HEK293 (cell line): ENCODE results near the gene KLHL4.
"Not testable (repeated sequence)": the region's sequence is repeated elsewhere in the genome, so short reads cannot be mapped to it uniquely, and the experiment has no call there.

Experiments used
- KLF1 ChIP-seq: fragments of 450-650 bp; formaldehyde crosslinking; IDR thresholded peaks from 2 replicates; pipeline ENCODE4 v1.5.1; 2016; ENCODE audit warnings: missing biosample characterization, missing genetic modification characterization
- KLF16 ChIP-seq: fragments of 450-650 bp; formaldehyde crosslinking; IDR thresholded peaks from 2 replicates; pipeline ENCODE4 v1.5.1; 2017; ENCODE audit warnings: missing biosample characterization, missing genetic modification characterization
- PATZ1 ChIP-seq: fragments of 450-650 bp; formaldehyde crosslinking; IDR thresholded peaks from 2 replicates; pipeline ENCODE4 v1.5.1; 2016; ENCODE audit warnings: missing biosample characterization, missing genetic modification characterization
- PRDM2 ChIP-seq: fragments of 450-650 bp; formaldehyde crosslinking; IDR thresholded peaks from 2 replicates; pipeline ENCODE4 v1.5.1; 2016; ENCODE audit warnings: missing biosample characterization, missing genetic modification characterization, borderline replicate concordance
- SETDB1 ChIP-seq: IDR thresholded peaks from one replicate; pipeline ENCODE4 v1.6.1; 2017; ENCODE audit warnings: mild to moderate bottlenecking, low read length, moderate library complexity, mixed read lengths; ENCODE audit not compliant: insufficient read length
- YY1 ChIP-seq: fragments of 450-650 bp; formaldehyde crosslinking; IDR thresholded peaks from 2 replicates; pipeline ENCODE4 v1.5.1; 2018; ENCODE audit warnings: missing biosample characterization, missing genetic modification characterization
- ZNF398 ChIP-seq: fragments of 450-650 bp; formaldehyde crosslinking; IDR thresholded peaks from 2 replicates; pipeline ENCODE4 v1.5.1; 2017; ENCODE audit warnings: missing biosample characterization, missing genetic modification characterization
- ZNF530 ChIP-seq: fragments of 450-650 bp; formaldehyde crosslinking; IDR thresholded peaks from 2 replicates; pipeline ENCODE4 v1.5.1; 2016; ENCODE audit warnings: low read depth, missing biosample characterization, missing genetic modification characterization
- TF ChIP-seq, protein P1 (sequence below): fragments of 450-650 bp; formaldehyde crosslinking; conservative IDR thresholded peaks from 2 replicates; pipeline ENCODE4 v1.5.1; 2016; ENCODE audit warnings: low read depth, missing biosample characterization, missing genetic modification characterization
- TF ChIP-seq, protein P2 (sequence below): fragments of 450-650 bp; formaldehyde crosslinking; IDR thresholded peaks from 2 replicates; pipeline ENCODE4 v1.5.1; 2016; ENCODE audit warnings: missing biosample characterization, missing genetic modification characterization, borderline replicate concordance
- TF ChIP-seq, protein P3 (sequence below): fragments of 450-650 bp; formaldehyde crosslinking; IDR thresholded peaks from 2 replicates; pipeline ENCODE4 v1.5.1; 2016; ENCODE audit warnings: missing biosample characterization, missing genetic modification characterization
- TF ChIP-seq, protein P4 (sequence below): fragments of 450-650 bp; formaldehyde crosslinking; IDR thresholded peaks from 2 replicates; pipeline ENCODE4 v1.5.1; 2016; ENCODE audit warnings: missing biosample characterization, missing genetic modification characterization
- TF ChIP-seq, protein P5 (sequence below): fragments of 450-650 bp; formaldehyde crosslinking; IDR thresholded peaks from 2 replicates; pipeline ENCODE4 v1.5.1; 2016; ENCODE audit warnings: missing biosample characterization, missing genetic modification characterization, low read depth

GRCh38 chrX:87641439-87641838 is 123.8 kb downstream of the KLHL4 start:
- TF ChIP-seq, protein P1, sequence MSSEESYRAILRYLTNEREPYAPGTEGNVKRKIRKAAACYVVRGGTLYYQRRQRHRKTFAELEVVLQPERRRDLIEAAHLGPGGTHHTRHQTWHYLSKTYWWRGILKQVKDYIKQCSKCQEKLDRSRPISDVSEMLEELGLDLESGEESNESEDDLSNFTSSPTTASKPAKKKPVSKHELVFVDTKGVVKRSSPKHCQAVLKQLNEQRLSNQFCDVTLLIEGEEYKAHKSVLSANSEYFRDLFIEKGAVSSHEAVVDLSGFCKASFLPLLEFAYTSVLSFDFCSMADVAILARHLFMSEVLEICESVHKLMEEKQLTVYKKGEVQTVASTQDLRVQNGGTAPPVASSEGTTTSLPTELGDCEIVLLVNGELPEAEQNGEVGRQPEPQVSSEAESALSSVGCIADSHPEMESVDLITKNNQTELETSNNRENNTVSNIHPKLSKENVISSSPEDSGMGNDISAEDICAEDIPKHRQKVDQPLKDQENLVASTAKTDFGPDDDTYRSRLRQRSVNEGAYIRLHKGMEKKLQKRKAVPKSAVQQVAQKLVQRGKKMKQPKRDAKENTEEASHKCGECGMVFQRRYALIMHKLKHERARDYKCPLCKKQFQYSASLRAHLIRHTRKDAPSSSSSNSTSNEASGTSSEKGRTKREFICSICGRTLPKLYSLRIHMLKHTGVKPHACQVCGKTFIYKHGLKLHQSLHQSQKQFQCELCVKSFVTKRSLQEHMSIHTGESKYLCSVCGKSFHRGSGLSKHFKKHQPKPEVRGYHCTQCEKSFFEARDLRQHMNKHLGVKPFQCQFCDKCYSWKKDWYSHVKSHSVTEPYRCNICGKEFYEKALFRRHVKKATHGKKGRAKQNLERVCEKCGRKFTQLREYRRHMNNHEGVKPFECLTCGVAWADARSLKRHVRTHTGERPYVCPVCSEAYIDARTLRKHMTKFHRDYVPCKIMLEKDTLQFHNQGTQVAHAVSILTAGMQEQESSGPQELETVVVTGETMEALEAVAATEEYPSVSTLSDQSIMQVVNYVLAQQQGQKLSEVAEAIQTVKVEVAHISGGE, result not testable (repeated sequence)
- not testable (repeated sequence) for TF ChIP-seq PRDM2 (tag by site-specific recombination); YY1 (tag by site-specific recombination); ZNF398 (tag by site-specific recombination); PATZ1 (tag by site-specific recombination); SETDB1; KLF1 (tag by site-specific recombination); KLF16; ZNF530 (tag by site-specific recombination)
- TF ChIP-seq, protein P2, sequence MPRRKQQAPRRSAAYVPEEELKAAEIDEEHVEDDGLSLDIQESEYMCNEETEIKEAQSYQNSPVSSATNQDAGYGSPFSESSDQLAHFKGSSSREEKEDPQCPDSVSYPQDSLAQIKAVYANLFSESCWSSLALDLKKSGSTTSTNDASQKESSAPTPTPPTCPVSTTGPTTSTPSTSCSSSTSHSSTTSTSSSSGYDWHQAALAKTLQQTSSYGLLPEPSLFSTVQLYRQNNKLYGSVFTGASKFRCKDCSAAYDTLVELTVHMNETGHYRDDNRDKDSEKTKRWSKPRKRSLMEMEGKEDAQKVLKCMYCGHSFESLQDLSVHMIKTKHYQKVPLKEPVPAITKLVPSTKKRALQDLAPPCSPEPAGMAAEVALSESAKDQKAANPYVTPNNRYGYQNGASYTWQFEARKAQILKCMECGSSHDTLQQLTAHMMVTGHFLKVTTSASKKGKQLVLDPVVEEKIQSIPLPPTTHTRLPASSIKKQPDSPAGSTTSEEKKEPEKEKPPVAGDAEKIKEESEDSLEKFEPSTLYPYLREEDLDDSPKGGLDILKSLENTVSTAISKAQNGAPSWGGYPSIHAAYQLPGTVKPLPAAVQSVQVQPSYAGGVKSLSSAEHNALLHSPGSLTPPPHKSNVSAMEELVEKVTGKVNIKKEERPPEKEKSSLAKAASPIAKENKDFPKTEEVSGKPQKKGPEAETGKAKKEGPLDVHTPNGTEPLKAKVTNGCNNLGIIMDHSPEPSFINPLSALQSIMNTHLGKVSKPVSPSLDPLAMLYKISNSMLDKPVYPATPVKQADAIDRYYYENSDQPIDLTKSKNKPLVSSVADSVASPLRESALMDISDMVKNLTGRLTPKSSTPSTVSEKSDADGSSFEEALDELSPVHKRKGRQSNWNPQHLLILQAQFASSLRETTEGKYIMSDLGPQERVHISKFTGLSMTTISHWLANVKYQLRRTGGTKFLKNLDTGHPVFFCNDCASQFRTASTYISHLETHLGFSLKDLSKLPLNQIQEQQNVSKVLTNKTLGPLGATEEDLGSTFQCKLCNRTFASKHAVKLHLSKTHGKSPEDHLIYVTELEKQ, result not testable (repeated sequence)
- TF ChIP-seq, protein P3, sequence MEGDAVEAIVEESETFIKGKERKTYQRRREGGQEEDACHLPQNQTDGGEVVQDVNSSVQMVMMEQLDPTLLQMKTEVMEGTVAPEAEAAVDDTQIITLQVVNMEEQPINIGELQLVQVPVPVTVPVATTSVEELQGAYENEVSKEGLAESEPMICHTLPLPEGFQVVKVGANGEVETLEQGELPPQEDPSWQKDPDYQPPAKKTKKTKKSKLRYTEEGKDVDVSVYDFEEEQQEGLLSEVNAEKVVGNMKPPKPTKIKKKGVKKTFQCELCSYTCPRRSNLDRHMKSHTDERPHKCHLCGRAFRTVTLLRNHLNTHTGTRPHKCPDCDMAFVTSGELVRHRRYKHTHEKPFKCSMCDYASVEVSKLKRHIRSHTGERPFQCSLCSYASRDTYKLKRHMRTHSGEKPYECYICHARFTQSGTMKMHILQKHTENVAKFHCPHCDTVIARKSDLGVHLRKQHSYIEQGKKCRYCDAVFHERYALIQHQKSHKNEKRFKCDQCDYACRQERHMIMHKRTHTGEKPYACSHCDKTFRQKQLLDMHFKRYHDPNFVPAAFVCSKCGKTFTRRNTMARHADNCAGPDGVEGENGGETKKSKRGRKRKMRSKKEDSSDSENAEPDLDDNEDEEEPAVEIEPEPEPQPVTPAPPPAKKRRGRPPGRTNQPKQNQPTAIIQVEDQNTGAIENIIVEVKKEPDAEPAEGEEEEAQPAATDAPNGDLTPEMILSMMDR (tag by site-specific recombination), result not testable (repeated sequence)
- TF ChIP-seq, protein P4, sequence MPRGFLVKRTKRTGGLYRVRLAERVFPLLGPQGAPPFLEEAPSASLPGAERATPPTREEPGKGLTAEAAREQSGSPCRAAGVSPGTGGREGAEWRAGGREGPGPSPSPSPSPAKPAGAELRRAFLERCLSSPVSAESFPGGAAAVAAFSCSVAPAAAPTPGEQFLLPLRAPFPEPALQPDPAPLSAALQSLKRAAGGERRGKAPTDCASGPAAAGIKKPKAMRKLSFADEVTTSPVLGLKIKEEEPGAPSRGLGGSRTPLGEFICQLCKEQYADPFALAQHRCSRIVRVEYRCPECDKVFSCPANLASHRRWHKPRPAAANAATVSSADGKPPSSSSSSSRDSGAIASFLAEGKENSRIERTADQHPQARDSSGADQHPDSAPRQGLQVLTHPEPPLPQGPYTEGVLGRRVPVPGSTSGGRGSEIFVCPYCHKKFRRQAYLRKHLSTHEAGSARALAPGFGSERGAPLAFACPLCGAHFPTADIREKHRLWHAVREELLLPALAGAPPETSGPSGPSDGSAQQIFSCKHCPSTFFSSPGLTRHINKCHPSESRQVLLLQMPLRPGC (tag by site-specific recombination), result not testable (repeated sequence)
- TF ChIP-seq, protein P5, sequence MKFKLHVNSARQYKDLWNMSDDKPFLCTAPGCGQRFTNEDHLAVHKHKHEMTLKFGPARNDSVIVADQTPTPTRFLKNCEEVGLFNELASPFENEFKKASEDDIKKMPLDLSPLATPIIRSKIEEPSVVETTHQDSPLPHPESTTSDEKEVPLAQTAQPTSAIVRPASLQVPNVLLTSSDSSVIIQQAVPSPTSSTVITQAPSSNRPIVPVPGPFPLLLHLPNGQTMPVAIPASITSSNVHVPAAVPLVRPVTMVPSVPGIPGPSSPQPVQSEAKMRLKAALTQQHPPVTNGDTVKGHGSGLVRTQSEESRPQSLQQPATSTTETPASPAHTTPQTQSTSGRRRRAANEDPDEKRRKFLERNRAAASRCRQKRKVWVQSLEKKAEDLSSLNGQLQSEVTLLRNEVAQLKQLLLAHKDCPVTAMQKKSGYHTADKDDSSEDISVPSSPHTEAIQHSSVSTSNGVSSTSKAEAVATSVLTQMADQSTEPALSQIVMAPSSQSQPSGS (tag by site-specific recombination), result not testable (repeated sequence)
